ENCODE measurements around the gene GCNT3. TPM values are rescaled to one million over a fixed set of nuclear protein-coding genes. Genes with fewer than 3 reads are reported as not detected.

Gene GCNT3
- total RNA-seq, 1 donor from 2014 or later, result not detected

- peaks cover 9% of the 10 kb centered on the region for H3K4me1 Mint-ChIP-seq
- Histone ChIP-seq H3K4me1 (no peaks in the 10 kb centered on the region), H3K4me3 (no peak overlapping the region), H3K79me2 (ENCODE audit: low read depth) (no peaks in the 10 kb centered on the region), H3F3A (ENCODE audit: low read depth) (no peaks in the 10 kb centered on the region), H4K20me1 (ENCODE audit: low read depth) (no peaks in the 10 kb centered on the region), H3K36me3 (no peaks in the 10 kb centered on the region), H2AFZ (replicated peaks) (no peak overlapping the region), H3K4me2 (no peak overlapping the region), H3K9me3 (ENCODE audit: low read depth) (no peaks in the 10 kb centered on the region), H3K27me3 (peaks cover 14% of the 10 kb centered on the region), H3K27ac (no peak overlapping the region), H3K9ac (no peak overlapping the region)
- H3K4me3 Mint-ChIP-seq, result no peak overlapping the region
- H3K36me3 Mint-ChIP-seq, result no peaks in the 10 kb centered on the region
- no peaks in the 10 kb centered on the region for H3K9me3 Mint-ChIP-seq
- no peak for DNase-seq (ENCODE audit: low spot score)
- peaks cover 2% of the 10 kb centered on the region for H3K27me3 Mint-ChIP-seq (ENCODE audit: insufficient read depth, low read depth)
- TF ChIP-seq EZH2phosphoT487 (IDR thresholded peaks at IDR 0.05), result no peak
- no peak for TF ChIP-seq EZH2 (IDR thresholded peaks at IDR 0.05)
- no peak for TF ChIP-seq CTCF (IDR thresholded peaks at IDR 0.05)
- H3K27ac Mint-ChIP-seq, result no peak overlapping the region
These were observed 6.8 kb downstream of the GCNT3 start for GRCh38 chr15:59618406-59618805.

- Mint-ChIP-seq H3K27ac (no peak overlapping the region), H3K9me3 (no peaks in the 10 kb centered on the region), H3K4me1 (no peaks in the 10 kb centered on the region), H3K27me3 (ENCODE audit: insufficient read depth, low read depth) (no peaks in the 10 kb centered on the region), H3K4me3 (no peak overlapping the region), H3K36me3 (no peaks in the 10 kb centered on the region)
- Histone ChIP-seq H3F3A (ENCODE audit: low read depth) (no peaks in the 10 kb centered on the region), H3K4me1 (peaks cover 8% of the 10 kb centered on the region), H3K27ac (no peak overlapping the region), H4K20me1 (ENCODE audit: low read depth) (no peaks in the 10 kb centered on the region), H3K4me3 (no peak overlapping the region), H3K36me3 (no peaks in the 10 kb centered on the region), H2AFZ (replicated peaks) (no peak overlapping the region), H3K4me2 (no peak overlapping the region), H3K9me3 (ENCODE audit: low read depth) (no peaks in the 10 kb centered on the region), H3K9ac (no peak overlapping the region), H3K79me2 (ENCODE audit: low read depth) (no peaks in the 10 kb centered on the region), H3K27me3 (peaks cover 7% of the 10 kb centered on the region)
- DNase-seq (ENCODE audit: low spot score), result peak; percentile 55
- TF ChIP-seq EZH2phosphoT487 (IDR thresholded peaks at IDR 0.05), result no peak
- peak; percentile 58 for TF ChIP-seq CTCF (IDR thresholded peaks at IDR 0.05)
These were observed 10.7 kb downstream of the GCNT3 start for GRCh38 chr15:59622289-59622688.

GRCh38 chr15:59632714-59633113 lies 21.1 kb downstream of the GCNT3 start:
- peak; percentile 69 for DNase-seq (ENCODE audit: low spot score)

More at GRCh38 chr15:59632714-59633113, 21.1 kb downstream of the GCNT3 start:
- H3K27ac Mint-ChIP-seq, result no peak overlapping the region
- H3K79me2 ChIP-seq (ENCODE audit: low read depth), result no peaks in the 10 kb centered on the region
- peaks cover 2% of the 10 kb centered on the region for H3K27me3 Mint-ChIP-seq (ENCODE audit: insufficient read depth, low read depth)
- no peak overlapping the region for H3K4me3 ChIP-seq
- H3K27ac ChIP-seq, result no peak overlapping the region
- no peak overlapping the region for H2AFZ ChIP-seq (replicated peaks)
- no peaks in the 10 kb centered on the region for H4K20me1 ChIP-seq (ENCODE audit: low read depth)
- H3K4me1 Mint-ChIP-seq, result peaks cover 3% of the 10 kb centered on the region
- H3K27me3 ChIP-seq, result no peaks in the 10 kb centered on the region
- peaks cover 12% of the 10 kb centered on the region for H3K36me3 Mint-ChIP-seq
- H3K9me3 Mint-ChIP-seq, result no peaks in the 10 kb centered on the region
- H3K4me3 Mint-ChIP-seq, result no peak overlapping the region
- no peaks in the 10 kb centered on the region for H3K4me1 ChIP-seq
- no peaks in the 10 kb centered on the region for H3F3A ChIP-seq (ENCODE audit: low read depth)
- TF ChIP-seq EZH2 (IDR thresholded peaks at IDR 0.05) (no peak), CTCF (IDR thresholded peaks at IDR 0.05) (peak; percentile 59)
- H3K9ac ChIP-seq, result no peak overlapping the region
- no peaks in the 10 kb centered on the region for H3K36me3 ChIP-seq
- H3K9me3 ChIP-seq (ENCODE audit: low read depth), result no peaks in the 10 kb centered on the region
- H3K4me2 ChIP-seq, result no peak overlapping the region
